Endothelial cell of umbilical vein (primary cell): ENCODE data around the gene KAZN. TPM values are rescaled to one million over a fixed set of nuclear protein-coding genes. Genes with fewer than 3 reads are reported as not detected.

Experiments
- BruUV-seq: library from RNA; stranded (reverse); fragments of 400-500 nt; replicated peaks from 2 replicates; lab custom pipeline; 2021; lab: Mats Ljungman, UMichigan
- CTCF ChIA-PET: fragments of 300-600, 350-600 bp; sonication (Branson Sonifier 250); formaldehyde crosslinking; loops from one replicate; lab custom pipeline; 2021; ENCODE audit warnings: antibody characterized with exemption, inconsistent platforms; lab: Charles Lee
- POLR2A ChIA-PET: fragments of 300-600, 350-600 bp; sonication (Branson Sonifier 250); formaldehyde crosslinking; loops from one replicate; lab custom pipeline; 2021; ENCODE audit warnings: antibody characterized with exemption, inconsistent platforms; lab: Charles Lee
- DNase-seq: peaks from one replicate; pipeline ENCODE4 v3.0.0-alpha.2; 2011; ENCODE audit warnings: low read depth, low spot score
- FAIRE-seq: peaks from 2 replicates; lab custom pipeline; 2011; peaks lifted over from hg19 to GRCh38; lab: Jason Lieb, UNC
- H2AFZ ChIP-seq: 2 replicates; pipeline ENCODE4 v1.6.0; 2012; ENCODE audit warnings: low read depth, low read length, control low read depth, inconsistent platforms
- H3K27ac ChIP-seq: 2 replicates; pipeline ENCODE4 v1.5.1; 2011; ENCODE audit warnings: low read depth, mild to moderate bottlenecking, control low read depth, low read length, moderate library complexity; ENCODE audit not compliant: insufficient read depth
- H3K27me3 ChIP-seq, 2 experiments: 2 replicates each; pipeline versions ENCODE4 v1.6.0 to v1.6.1; 2011; ENCODE audit warnings: low read length in 2 of 2, mixed read lengths in 1 of 2; ENCODE audit not compliant: control insufficient read depth in 2 of 2, insufficient read depth in 2 of 2
- H3K36me3 ChIP-seq, 2 experiments: 2 replicates in 1 of 2; 3 replicates in 1 of 2; pipeline ENCODE4 v1.5.1; 2011; ENCODE audit warnings: low read length in 2 of 2, mild to moderate bottlenecking in 1 of 2, moderate library complexity in 1 of 2; ENCODE audit not compliant: control insufficient read depth in 2 of 2, insufficient read depth in 2 of 2; ENCODE audit errors: extremely low read depth in 1 of 2
- H3K4me1 ChIP-seq: 3 replicates; pipeline ENCODE4 v1.5.1; 2011; ENCODE audit warnings: mild to moderate bottlenecking, low read length; ENCODE audit not compliant: control insufficient read depth, insufficient read depth; ENCODE audit errors: extremely low read depth
- H3K4me2 ChIP-seq: 2 replicates; pipeline ENCODE4 v1.6.1; 2011; ENCODE audit warnings: low read length, control low read depth, mixed read lengths; ENCODE audit not compliant: insufficient read depth
- H3K4me3 ChIP-seq, 3 experiments: fragments of 200-600 bp in 1 of 3; sonication (generic), shearing (Covaris generic) in 1 of 3; replicated peaks in 1 of 3; 2 replicates each; pipeline ENCODE4 v1.5.1; 2011 to 2016; ENCODE audit warnings: control low read depth in 3 of 3, low read length in 3 of 3, mild to moderate bottlenecking in 2 of 3, inconsistent platforms in 1 of 3, low read depth in 1 of 3, moderate library complexity in 1 of 3; ENCODE audit not compliant: insufficient read depth in 1 of 3
- H3K79me2 ChIP-seq: 2 replicates; pipeline ENCODE4 v1.6.0; 2012; ENCODE audit warnings: low read length, inconsistent platforms; ENCODE audit not compliant: control insufficient read depth, insufficient read depth
- H3K9ac ChIP-seq: replicated peaks from 2 replicates; pipeline ENCODE3; 2011; ENCODE audit warnings: low read length, control low read depth; ENCODE audit not compliant: insufficient read depth; ENCODE audit errors: extremely low read depth
- H3K9me1 ChIP-seq: replicated peaks from 3 replicates; pipeline ENCODE4 v1.6.0; 2011; ENCODE audit warnings: mild to moderate bottlenecking, low read length; ENCODE audit not compliant: control insufficient read depth, insufficient read depth; ENCODE audit errors: extremely low read depth
- H3K9me3 ChIP-seq: replicated peaks from 2 replicates; pipeline ENCODE4 v1.5.1; 2012; ENCODE audit warnings: low read length, inconsistent platforms; ENCODE audit not compliant: control insufficient read depth, insufficient read depth
- H4K20me1 ChIP-seq: replicated peaks from 2 replicates; pipeline ENCODE3; 2011; ENCODE audit warnings: mild to moderate bottlenecking, low read length; ENCODE audit not compliant: control insufficient read depth, insufficient read depth; ENCODE audit errors: extremely low read depth
- EZH2 ChIP-seq: IDR thresholded peaks from 2 replicates; pipeline ENCODE4 v1.6.1; 2012; ENCODE audit warnings: borderline replicate concordance, low read depth, mild to moderate bottlenecking, moderate library complexity, low read length, inconsistent platforms; ENCODE audit not compliant: severe bottlenecking
- FOS ChIP-seq: IDR thresholded peaks from 2 replicates; pipeline ENCODE4 v1.6.1; 2011; ENCODE audit warnings: mild to moderate bottlenecking, low read length, moderate library complexity, borderline replicate concordance; ENCODE audit not compliant: insufficient read depth
- GATA2 ChIP-seq: IDR thresholded peaks from 2 replicates; pipeline ENCODE4 v1.7.0; 2011; ENCODE audit warnings: low read depth, mild to moderate bottlenecking, moderate library complexity, mixed read lengths, low read length; ENCODE audit not compliant: insufficient read length, insufficient read depth
- JUN ChIP-seq: IDR thresholded peaks from 2 replicates; pipeline ENCODE4 v1.6.1; 2011; ENCODE audit warnings: borderline replicate concordance, low read depth; ENCODE audit not compliant: insufficient read length, insufficient read depth
- MYC ChIP-seq: IDR thresholded peaks from one replicate; pipeline ENCODE4 v1.6.1; 2011; ENCODE audit warnings: mild to moderate bottlenecking, low read depth, low read length
- POLR2A ChIP-seq: IDR thresholded peaks from 2 replicates; pipeline ENCODE4 v1.6.1; 2012; ENCODE audit warnings: low read depth, mild to moderate bottlenecking, control low read depth, low read length
- POLR2AphosphoS5 ChIP-seq: IDR thresholded peaks from 2 replicates; pipeline ENCODE4 v1.6.1; 2012; ENCODE audit warnings: low read depth, mild to moderate bottlenecking, control low read depth, low read length, moderate library complexity; ENCODE audit not compliant: insufficient read depth
- dilution Hi-C: fragments of 300-500 bp; cut with MboI; formaldehyde crosslinking; loops from one replicate; pipeline ENCODE4 v1.15.0; 2019; ENCODE audit warnings: low sequenced_read_pairs; ENCODE audit not compliant: extremely low pct_ligation_motif_present
- intact Hi-C: fragments of 100-400 bp; cut with micrococcal nuclease; formaldehyde crosslinking; loops from one replicate; pipeline ENCODE4 v1.10.0; 2022
- polyA plus RNA-seq, 4 experiments: library from polyadenylated mRNA; depleted of rRNA in 3 of 4; stranded (reverse) in 3 of 4; unstranded in 1 of 4; fragments of >200 nt; gene quantifications; 2 replicates each; pipeline versions ENCODE4 v1.2.1 to v1.2.3, GENCODE V29; 2011 to 2012; ENCODE audit warnings: missing spikeins in 1 of 4
- total RNA-seq: library from RNA; stranded (reverse); gene quantifications from 2 replicates; pipeline ENCODE4 v1.2.3, GENCODE V29; 2021
- TF ChIP-seq, protein P1 (sequence below): IDR thresholded peaks from 2 replicates; pipeline ENCODE4 v1.6.1; 2011; ENCODE audit not compliant: insufficient read depth, insufficient read length
- TF ChIP-seq, protein P2 (sequence below), 2 donors: IDR thresholded peaks; 1 replicate in 1 of 2; 2 replicates in 1 of 2; pipeline ENCODE4 v1.5.1; 2011; ENCODE audit warnings: low read length in 2 of 2, mild to moderate bottlenecking in 2 of 2, moderate library complexity in 2 of 2, control low read depth in 1 of 2, inconsistent platforms in 1 of 2, low read depth in 1 of 2; ENCODE audit not compliant: insufficient read depth in 1 of 2; ENCODE audit errors: extremely low read depth in 1 of 2

KAZN gene
- total and polyA plus RNA-seq, 2 donors (not counting 3 experiments of a cell fraction or from before 2014, with no cell fraction given): 1.6 to 5.8 TPM

DNA sequence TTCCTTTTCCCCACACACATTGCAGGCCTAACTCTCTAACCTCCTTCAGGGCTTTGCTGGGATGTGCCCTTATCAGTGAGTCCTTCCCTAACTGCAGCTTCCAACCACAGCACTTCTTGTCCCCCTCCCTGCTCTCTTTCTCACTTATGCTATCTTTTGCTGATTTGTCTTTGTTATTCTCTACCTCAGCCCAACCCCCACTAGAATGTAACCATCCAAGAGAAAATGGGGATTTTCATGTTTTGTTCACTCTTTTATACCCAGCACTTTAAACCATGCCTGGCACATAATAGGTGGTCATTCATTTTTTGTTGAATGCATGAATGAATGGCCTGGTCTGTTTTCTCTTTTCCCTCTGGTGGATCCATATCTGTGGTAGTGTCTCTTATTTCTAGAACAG, 243.5 kb downstream of the KAZN start:
- no peaks in the 10 kb centered on the region for H4K20me1 ChIP-seq
- CTCF ChIA-PET: no interaction called here
- H3K27ac ChIP-seq: no peak overlapping the region
- BruUV-seq: no TSS peak
- no peak for FAIRE-seq
- no peaks in the 10 kb centered on the region for H3K27me3 ChIP-seq
- no peak overlapping the region for H2AFZ ChIP-seq
- no peaks in the 10 kb centered on the region for H3K9me3 ChIP-seq
- dilution Hi-C loops: no loop called here
- DNase-seq: no peak
- no peaks in the 10 kb centered on the region for H3K9me1 ChIP-seq
- no peak overlapping the region for H3K4me3 ChIP-seq
- no peaks in the 10 kb centered on the region for H3K79me2 ChIP-seq
- no peak overlapping the region for H3K9ac ChIP-seq
- intact Hi-C loops: no loop called here
- H3K4me1 ChIP-seq: no peaks in the 10 kb centered on the region
- no peak overlapping the region for H3K4me2 ChIP-seq
- TF ChIP-seq FOS (no peak), JUN (no peak), POLR2AphosphoS5 (no peak), POLR2A (no peak), EZH2 (no peak), GATA2 (no peak), MYC (no peak)
- TF ChIP-seq, protein P1, sequence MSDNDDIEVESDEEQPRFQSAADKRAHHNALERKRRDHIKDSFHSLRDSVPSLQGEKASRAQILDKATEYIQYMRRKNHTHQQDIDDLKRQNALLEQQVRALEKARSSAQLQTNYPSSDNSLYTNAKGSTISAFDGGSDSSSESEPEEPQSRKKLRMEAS: no peak
- TF ChIP-seq, protein P2, sequence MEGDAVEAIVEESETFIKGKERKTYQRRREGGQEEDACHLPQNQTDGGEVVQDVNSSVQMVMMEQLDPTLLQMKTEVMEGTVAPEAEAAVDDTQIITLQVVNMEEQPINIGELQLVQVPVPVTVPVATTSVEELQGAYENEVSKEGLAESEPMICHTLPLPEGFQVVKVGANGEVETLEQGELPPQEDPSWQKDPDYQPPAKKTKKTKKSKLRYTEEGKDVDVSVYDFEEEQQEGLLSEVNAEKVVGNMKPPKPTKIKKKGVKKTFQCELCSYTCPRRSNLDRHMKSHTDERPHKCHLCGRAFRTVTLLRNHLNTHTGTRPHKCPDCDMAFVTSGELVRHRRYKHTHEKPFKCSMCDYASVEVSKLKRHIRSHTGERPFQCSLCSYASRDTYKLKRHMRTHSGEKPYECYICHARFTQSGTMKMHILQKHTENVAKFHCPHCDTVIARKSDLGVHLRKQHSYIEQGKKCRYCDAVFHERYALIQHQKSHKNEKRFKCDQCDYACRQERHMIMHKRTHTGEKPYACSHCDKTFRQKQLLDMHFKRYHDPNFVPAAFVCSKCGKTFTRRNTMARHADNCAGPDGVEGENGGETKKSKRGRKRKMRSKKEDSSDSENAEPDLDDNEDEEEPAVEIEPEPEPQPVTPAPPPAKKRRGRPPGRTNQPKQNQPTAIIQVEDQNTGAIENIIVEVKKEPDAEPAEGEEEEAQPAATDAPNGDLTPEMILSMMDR (IDR thresholded peaks at IDR 0.05; ENCODE audit: extremely low read depth in 1 of 2, insufficient read depth in 1 of 2, low read depth in 1 of 2, low read length in 2 of 2): no peak
- no peaks in the 10 kb centered on the region for H3K36me3 ChIP-seq
- POLR2A ChIA-PET: no interaction called here
